H9 (cell line): ENCODE measurements around the gene DNAJC12. TPM values are rescaled to one million over a fixed set of nuclear protein-coding genes. Genes with fewer than 3 reads are reported as not detected.

ENCODE experiments used
- DNase-seq: peaks from one replicate; pipeline ENCODE4 v3.0.0-alpha.2; 2017
- H2AFZ ChIP-seq: one replicate; pipeline ENCODE4 v1.6.1; 2013; ENCODE audit warnings: mild to moderate bottlenecking, low read length, control low read depth, moderate library complexity
- H2AK5ac ChIP-seq: 2 replicates; pipeline ENCODE4 v1.6.1; 2013; ENCODE audit warnings: low read length, control low read depth, mixed read lengths; ENCODE audit not compliant: insufficient read length
- H2BK120ac ChIP-seq: one replicate; pipeline ENCODE4 v1.6.1; 2013; ENCODE audit warnings: low read depth, mild to moderate bottlenecking, low read length, control low read depth, inconsistent platforms; ENCODE audit not compliant: poor library complexity, severe bottlenecking
- H2BK12ac ChIP-seq: 2 replicates; pipeline ENCODE4 v1.6.1; 2013; ENCODE audit warnings: low read length, control low read depth, mixed read lengths, low read depth; ENCODE audit not compliant: insufficient read length
- H2BK15ac ChIP-seq: 2 replicates; pipeline ENCODE4 v1.6.1; 2013; ENCODE audit warnings: low read depth, low read length, control low read depth
- H2BK20ac ChIP-seq: one replicate; pipeline ENCODE4 v1.6.1; 2013; ENCODE audit warnings: low read depth, mild to moderate bottlenecking, low read length, control low read depth, inconsistent platforms; ENCODE audit not compliant: poor library complexity, severe bottlenecking
- H2BK5ac ChIP-seq: 2 replicates; pipeline ENCODE4 v1.6.1; 2013; ENCODE audit warnings: low read length, control low read depth, mixed read lengths; ENCODE audit not compliant: insufficient read length
- H3K14ac ChIP-seq: 2 replicates; pipeline ENCODE4 v1.6.1; 2013; ENCODE audit warnings: low read length, control low read depth; ENCODE audit not compliant: insufficient read depth
- H3K18ac ChIP-seq: 2 replicates; pipeline ENCODE4 v1.6.1; 2013; ENCODE audit warnings: low read depth, mild to moderate bottlenecking, mixed read lengths, low read length, control low read depth; ENCODE audit not compliant: insufficient read length
- H3K23ac ChIP-seq: 2 replicates; pipeline ENCODE4 v1.6.1; 2013; ENCODE audit warnings: low read length, control low read depth, mixed read lengths, low read depth; ENCODE audit not compliant: insufficient read length
- H3K23me2 ChIP-seq: 2 replicates; pipeline ENCODE4 v1.6.1; 2013; ENCODE audit warnings: low read depth, mild to moderate bottlenecking, mixed read lengths, low read length, control low read depth; ENCODE audit not compliant: insufficient read length, poor library complexity, severe bottlenecking
- H3K27ac ChIP-seq: 2 replicates; pipeline ENCODE4 v1.5.1; 2013; ENCODE audit warnings: low read length, control low read depth, mixed read lengths, low read depth; ENCODE audit not compliant: insufficient read length
- H3K27me3 ChIP-seq: 2 replicates; pipeline ENCODE4 v1.6.1; 2013; ENCODE audit warnings: low read length, control low read depth, inconsistent platforms; ENCODE audit not compliant: insufficient read depth
- H3K4ac ChIP-seq: 2 replicates; pipeline ENCODE4 v1.6.1; 2013; ENCODE audit warnings: low read depth, mild to moderate bottlenecking, control low read depth, inconsistent platforms, low read length, moderate library complexity
- H3K4me1 ChIP-seq: 2 replicates; pipeline ENCODE4 v1.6.1; 2013; ENCODE audit warnings: low read length, control low read depth, inconsistent platforms; ENCODE audit not compliant: insufficient read depth
- H3K4me2 ChIP-seq: 2 replicates; pipeline ENCODE4 v1.6.1; 2013; ENCODE audit warnings: low read length, control low read depth, mixed read lengths; ENCODE audit not compliant: insufficient read length, insufficient read depth
- H3K56ac ChIP-seq: 2 replicates; pipeline ENCODE4 v1.6.1; 2013; ENCODE audit warnings: low read depth, mild to moderate bottlenecking, mixed read lengths, low read length, control low read depth; ENCODE audit not compliant: insufficient read length
- H3K79me1 ChIP-seq: 2 replicates; pipeline ENCODE4 v1.6.1; 2013; ENCODE audit warnings: low read depth, mild to moderate bottlenecking, moderate library complexity, low read length, control low read depth, inconsistent platforms; ENCODE audit not compliant: insufficient read depth, poor library complexity, severe bottlenecking
- H3K79me2 ChIP-seq: 2 replicates; pipeline ENCODE4 v1.6.1; 2013; ENCODE audit warnings: low read length, control low read depth, inconsistent platforms; ENCODE audit not compliant: insufficient read depth
- H3K9ac ChIP-seq: 2 replicates; pipeline ENCODE4 v1.6.1; 2013; ENCODE audit warnings: low read length, control low read depth, mixed read lengths; ENCODE audit not compliant: insufficient read length; ENCODE audit errors: extremely low read depth
- H3K9me3 ChIP-seq: one replicate; pipeline ENCODE4 v1.6.1; 2013; ENCODE audit warnings: low read depth, low read length, inconsistent platforms; ENCODE audit not compliant: control insufficient read depth
- H3T11ph ChIP-seq: one replicate; pipeline ENCODE4 v1.6.1; 2013; ENCODE audit warnings: mild to moderate bottlenecking, low read length, control low read depth, inconsistent platforms
- H4K20me1 ChIP-seq: one replicate; pipeline ENCODE4 v1.6.1; 2013; ENCODE audit not compliant: control insufficient read depth, insufficient read length, insufficient read depth
- H4K5ac ChIP-seq: 2 replicates; pipeline ENCODE4 v1.6.1; 2013; ENCODE audit warnings: low read depth, mild to moderate bottlenecking, mixed read lengths, low read length, control low read depth; ENCODE audit not compliant: insufficient read length
- H4K8ac ChIP-seq: replicated peaks from 2 replicates; pipeline ENCODE4 v1.6.1; 2013; ENCODE audit warnings: low read length, control low read depth, mixed read lengths, low read depth; ENCODE audit not compliant: insufficient read length
- H4K91ac ChIP-seq: 2 replicates; pipeline ENCODE4 v1.6.1; 2013; ENCODE audit warnings: low read depth, mild to moderate bottlenecking, moderate library complexity, mixed read lengths, low read length, control low read depth; ENCODE audit not compliant: insufficient read length
- H3K27ac Mint-ChIP-seq, 3 experiments: 2 replicates in 2 of 3; 3 replicates in 1 of 3; pipeline ENCODE4 v1.8.0; 2020 to 2021; ENCODE audit warnings: mixed read lengths in 3 of 3, mild to moderate bottlenecking in 1 of 3, moderate library complexity in 1 of 3
- H3K27me3 Mint-ChIP-seq: 2 replicates; pipeline ENCODE4 v1.8.0; 2021; ENCODE audit warnings: low read depth, mild to moderate bottlenecking, moderate library complexity, mixed read lengths
- H3K36me3 Mint-ChIP-seq, 3 experiments: 2 replicates in 2 of 3; 3 replicates in 1 of 3; pipeline ENCODE4 v1.8.0; 2020 to 2021; ENCODE audit warnings: low read depth in 3 of 3, mixed read lengths in 3 of 3; ENCODE audit not compliant: insufficient read depth in 1 of 3
- H3K4me1 Mint-ChIP-seq, 2 experiments: 2 replicates each; pipeline ENCODE4 v1.8.0; 2020; ENCODE audit warnings: mixed read lengths in 2 of 2
- H3K4me3 Mint-ChIP-seq, 2 experiments: 2 replicates in 1 of 2; 3 replicates in 1 of 2; pipeline ENCODE4 v1.8.0; 2020 to 2021; ENCODE audit warnings: mild to moderate bottlenecking in 2 of 2, mixed read lengths in 2 of 2, moderate library complexity in 1 of 2
- H3K9me3 Mint-ChIP-seq, 2 experiments: 2 replicates in 1 of 2; 3 replicates in 1 of 2; pipeline ENCODE4 v1.8.0; 2020; ENCODE audit warnings: mild to moderate bottlenecking in 2 of 2, mixed read lengths in 2 of 2, moderate library complexity in 1 of 2
- CTCF ChIP-seq: fragments of 200-600 bp; sonication (generic); conservative IDR thresholded peaks from 3 replicates; pipeline ENCODE4 v1.8.0; 2021; ENCODE audit warnings: antibody characterized with exemption, mild to moderate bottlenecking
- WGBS: extraction: QIAGEN DNeasy Blood & Tissue Kit; methylation state at CpG from one replicate; pipeline ENCODE4 v1.1.7; 2013; ENCODE audit warnings: missing lambda C conversion rate, low lambda C conversion rate, mixed read lengths; ENCODE audit not compliant: insufficient read length; ENCODE audit errors: extremely low coverage; 5-methylcytosine and 5-hydroxymethylcytosine counted together
- long read RNA-seq: library from polyadenylated mRNA; unstranded; transcript quantifications from one replicate; pipeline ENCODE4 v2.0.0, GENCODE V29; 2020
- total RNA-seq: library from RNA; stranded (reverse); gene quantifications from 2 replicates; pipeline ENCODE4 v1.2.1, GENCODE V29; 2021

The DNAJC12 gene
- 0.85 and 0.90 TPM in 2 replicates for total RNA-seq
- long read RNA-seq, partial matches to known transcripts = 0 of 1 reads
- long read RNA-seq, other reads (novel, unspliced or antisense) = 0 of 1 reads

GRCh38 chr10:67837541-67838314, at the start of gene DNAJC12:
Gene DNAJC12 (minus strand): TSS chr10:67838188. CDS start chr10:67838011, 177 bp downstream.
- Histone ChIP-seq H3K9me3 (no peaks in the 10 kb centered on the region), H3K56ac (no peak within 1 kb of the TSS), H3K9ac (no peak within 1 kb of the TSS), H3K18ac (no peak within 1 kb of the TSS), H3K27ac (no peak within 1 kb of the TSS), H2AFZ (peak within 1 kb of the TSS; percentile 86), H2BK120ac (no peak within 1 kb of the TSS), H3T11ph (no peak within 1 kb of the TSS), H4K20me1 (no peaks in the 10 kb centered on the region), H2BK12ac (no peak within 1 kb of the TSS), H4K91ac (no peak within 1 kb of the TSS), H2BK5ac (no peak within 1 kb of the TSS), H4K5ac (no peak within 1 kb of the TSS), H3K23me2 (no peaks in the 10 kb centered on the region), H2BK20ac (no peak within 1 kb of the TSS), H2BK15ac (no peak within 1 kb of the TSS), H3K79me2 (peaks cover 2% of the 10 kb centered on the region; the same call in 1 of the 2 replicates), H3K79me1 (no peaks in the 10 kb centered on the region), H3K4me1 (no peaks in the 10 kb centered on the region; the same call in 1 of the 2 replicates), H4K8ac (no peak within 1 kb of the TSS), H3K23ac (no peak within 1 kb of the TSS), H3K27me3 (no peaks in the 10 kb centered on the region), H3K14ac (no peak within 1 kb of the TSS), H3K4ac (no peak within 1 kb of the TSS), H2AK5ac (no peak within 1 kb of the TSS), H3K4me2 (no peak within 1 kb of the TSS)
- peaks cover 2 to 8% of the 10 kb centered on the region in 2 experiments; a peak in 3 of 4 replicates for H3K4me1 Mint-ChIP-seq
- H3K9me3 Mint-ChIP-seq = peaks cover 13 to 14% of the 10 kb centered on the region in 2 experiments
- 0 out of 7 replicates have a peak within 1 kb of the TSS, but pooled peaks of 1 of the 3 experiments have one; percentile 76 for H3K27ac Mint-ChIP-seq
- H3K36me3 Mint-ChIP-seq = peaks cover 4 to 12% (median 5%) of the 10 kb centered on the region in 3 experiments; a peak in 5 of 7 replicates
- WGBS = no CpG with 5 or more reads among the region's 5 CpGs
- H3K4me3 Mint-ChIP-seq = peak within 1 kb of the TSS in 1 of 2 experiments; percentile 65; a peak in 1 of 5 replicates
- H3K27me3 Mint-ChIP-seq = no peaks in the 10 kb centered on the region
- no peak for DNase-seq
- no peak for TF ChIP-seq CTCF
